Hepatocyte (in vitro differentiated cells): Measurements from ENCODE around the gene TMEM182. TPM values are rescaled to one million over a fixed set of nuclear protein-coding genes. Genes with fewer than 3 reads are reported as not detected.

Experiments
- DNase-seq: peaks from one replicate; pipeline ENCODE4 v3.0.0-alpha.2; 2016; ENCODE audit warnings: low spot score
- H2AFZ ChIP-seq: fragments of 200-600 bp; sonication (generic); 2 replicates; pipeline ENCODE4 v1.6.0; 2016; ENCODE audit warnings: antibody characterized with exemption, mild to moderate bottlenecking
- H3K27ac ChIP-seq: fragments of 200-600 bp; sonication (generic); 2 replicates; pipeline ENCODE4 v1.5.1; 2016; ENCODE audit warnings: mild to moderate bottlenecking
- H3K27me3 ChIP-seq: fragments of 200-600 bp; sonication (generic); 2 replicates; pipeline ENCODE4 v1.6.1; 2016
- H3K36me3 ChIP-seq: fragments of 200-600 bp; sonication (generic); replicated peaks from 2 replicates; pipeline ENCODE4 v1.5.1; 2016; ENCODE audit warnings: low read depth; ENCODE audit not compliant: insufficient read depth
- H3K4me1 ChIP-seq: fragments of 200-600 bp; sonication (generic); 2 replicates; pipeline ENCODE4 v1.5.1; 2016; ENCODE audit warnings: mild to moderate bottlenecking, moderate library complexity; ENCODE audit not compliant: insufficient read depth
- H3K4me2 ChIP-seq: fragments of 200-600 bp; sonication (generic); 2 replicates; pipeline ENCODE4 v1.6.0; 2016
- H3K4me3 ChIP-seq: fragments of 200-600 bp; sonication (generic); 2 replicates; pipeline ENCODE4 v1.5.1; 2016; ENCODE audit warnings: mild to moderate bottlenecking
- H3K79me2 ChIP-seq: fragments of 200-600 bp; sonication (generic); 2 replicates; pipeline ENCODE4 v1.6.0; 2017; ENCODE audit warnings: mild to moderate bottlenecking
- H3K9me2 ChIP-seq: fragments of 200-600 bp; sonication (generic); replicated peaks from 2 replicates; pipeline ENCODE4 v1.6.0; 2017; ENCODE audit warnings: mild to moderate bottlenecking; ENCODE audit not compliant: insufficient read depth
- H3K9me3 ChIP-seq: fragments of 200-600 bp; sonication (generic); 2 replicates; pipeline ENCODE4 v1.5.1; 2016; ENCODE audit warnings: low read depth, mild to moderate bottlenecking
- H4K20me1 ChIP-seq: fragments of 200-600 bp; sonication (generic); 2 replicates; pipeline ENCODE4 v1.6.0; 2016; ENCODE audit warnings: mild to moderate bottlenecking; ENCODE audit not compliant: insufficient read depth, poor library complexity, severe bottlenecking
- EZH2 ChIP-seq: fragments of 200-600 bp; sonication (generic); IDR thresholded peaks from 2 replicates; pipeline ENCODE4 v1.6.1; 2016; ENCODE audit warnings: antibody characterized with exemption, mild to moderate bottlenecking, borderline replicate concordance
- EZH2phosphoT487 ChIP-seq: fragments of 200-600 bp; sonication (generic); IDR thresholded peaks from one replicate; pipeline ENCODE4 v1.6.1; 2018; ENCODE audit warnings: antibody characterized with exemption, mild to moderate bottlenecking, low read depth, moderate library complexity; ENCODE audit not compliant: unreplicated experiment, severe bottlenecking
- WGBS: methylation state at CpG from one replicate; pipeline ENCODE4 v1.1.6; 2016; ENCODE audit warnings: low lambda C conversion rate; ENCODE audit errors: missing lambda C conversion rate; 5-methylcytosine and 5-hydroxymethylcytosine counted together
- polyA plus RNA-seq: library from polyadenylated mRNA; unstranded; fragments of >200 nt; fragmentation: Nextera tagmentation; extraction: Ambion mirVana; gene quantifications from 2 replicates; pipeline ENCODE4 v1.2.1, GENCODE V29; 2016
- total RNA-seq: library from RNA; depleted of rRNA; stranded (reverse); fragments of >200 nt; gene quantifications from 2 replicates; pipeline ENCODE4 v1.2.3, GENCODE V29; 2014
- TF ChIP-seq, protein P1 (sequence below): fragments of 200-600 bp; sonication (generic); IDR thresholded peaks from 2 replicates; pipeline ENCODE4 v1.5.1; 2016; ENCODE audit warnings: antibody characterized with exemption, mild to moderate bottlenecking; ENCODE audit not compliant: poor library complexity

Gene TMEM182
- total and polyA plus RNA-seq, 2 experiments from 2014 or later = 3.3 to 5.1 TPM

DNA sequence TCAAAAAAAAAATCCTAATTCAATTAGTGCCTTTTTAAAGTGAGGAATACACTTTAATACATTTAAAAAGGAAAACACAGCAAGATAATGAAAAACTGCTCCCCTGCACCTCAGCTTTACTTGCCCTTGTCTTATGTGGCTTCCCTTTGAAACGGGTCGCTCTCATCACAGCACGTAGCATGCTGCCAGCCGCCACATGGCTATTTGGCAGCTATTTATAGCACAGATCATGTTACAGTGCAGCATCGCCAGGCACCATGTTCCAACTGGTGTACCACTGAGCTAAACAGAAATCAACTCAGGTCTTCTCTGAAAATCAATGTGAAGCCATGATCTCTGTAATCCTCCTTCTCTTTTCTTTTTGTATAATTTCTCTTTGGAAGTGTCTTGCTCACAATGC is 65.1 kb downstream of the TMEM182 start:
- no peaks in the 10 kb centered on the region for H4K20me1 ChIP-seq
- no peak for TF ChIP-seq EZH2
- TF ChIP-seq EZH2phosphoT487 = no peak
- TF ChIP-seq, protein P1, sequence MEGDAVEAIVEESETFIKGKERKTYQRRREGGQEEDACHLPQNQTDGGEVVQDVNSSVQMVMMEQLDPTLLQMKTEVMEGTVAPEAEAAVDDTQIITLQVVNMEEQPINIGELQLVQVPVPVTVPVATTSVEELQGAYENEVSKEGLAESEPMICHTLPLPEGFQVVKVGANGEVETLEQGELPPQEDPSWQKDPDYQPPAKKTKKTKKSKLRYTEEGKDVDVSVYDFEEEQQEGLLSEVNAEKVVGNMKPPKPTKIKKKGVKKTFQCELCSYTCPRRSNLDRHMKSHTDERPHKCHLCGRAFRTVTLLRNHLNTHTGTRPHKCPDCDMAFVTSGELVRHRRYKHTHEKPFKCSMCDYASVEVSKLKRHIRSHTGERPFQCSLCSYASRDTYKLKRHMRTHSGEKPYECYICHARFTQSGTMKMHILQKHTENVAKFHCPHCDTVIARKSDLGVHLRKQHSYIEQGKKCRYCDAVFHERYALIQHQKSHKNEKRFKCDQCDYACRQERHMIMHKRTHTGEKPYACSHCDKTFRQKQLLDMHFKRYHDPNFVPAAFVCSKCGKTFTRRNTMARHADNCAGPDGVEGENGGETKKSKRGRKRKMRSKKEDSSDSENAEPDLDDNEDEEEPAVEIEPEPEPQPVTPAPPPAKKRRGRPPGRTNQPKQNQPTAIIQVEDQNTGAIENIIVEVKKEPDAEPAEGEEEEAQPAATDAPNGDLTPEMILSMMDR = no peak
- peak overlapping the region; percentile 35 for H2AFZ ChIP-seq
- H3K9me3 ChIP-seq = no peaks in the 10 kb centered on the region
- peak; percentile 46 for DNase-seq
- no peaks in the 10 kb centered on the region for H3K36me3 ChIP-seq
- no peaks in the 10 kb centered on the region for H3K27me3 ChIP-seq
- H3K9me2 ChIP-seq = no peaks in the 10 kb centered on the region
- no peaks in the 10 kb centered on the region for H3K4me1 ChIP-seq
- H3K4me3 ChIP-seq = no peak overlapping the region
- no peaks in the 10 kb centered on the region for H3K79me2 ChIP-seq
- H3K4me2 ChIP-seq = peak overlapping the region; percentile 39
- H3K27ac ChIP-seq = no peak overlapping the region
- WGBS = 34% methylated on average over 5 of the region's 5 CpGs

DNA sequence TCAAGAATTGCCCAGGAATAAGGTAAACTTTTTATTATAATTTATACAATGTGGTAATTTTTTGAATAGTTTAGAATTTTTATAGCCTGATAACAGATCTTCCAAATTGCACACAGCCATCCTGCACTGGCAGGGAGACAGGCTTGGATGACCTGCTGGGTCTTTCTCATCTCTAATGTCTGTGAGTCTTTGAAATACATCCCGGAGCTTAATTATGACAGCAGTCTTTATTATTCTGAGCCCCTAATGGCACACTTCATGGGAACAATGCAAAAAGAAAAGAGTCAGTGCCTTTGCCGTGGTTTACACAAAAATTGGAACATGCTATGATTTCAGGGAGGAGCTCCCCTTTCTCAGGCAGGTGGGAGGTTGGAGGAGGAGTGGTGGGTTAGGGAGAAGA is 71.0 kb downstream of the TMEM182 start:
- no peaks in the 10 kb centered on the region for H3K36me3 ChIP-seq
- no peak overlapping the region for H3K4me3 ChIP-seq
- no peaks in the 10 kb centered on the region for H3K9me3 ChIP-seq
- TF ChIP-seq EZH2 (no peak), EZH2phosphoT487 (no peak)
- TF ChIP-seq, protein P1 = no peak
- H3K4me1 ChIP-seq = no peaks in the 10 kb centered on the region
- DNase-seq = no peak
- H3K27me3 ChIP-seq = no peaks in the 10 kb centered on the region
- H3K79me2 ChIP-seq = no peaks in the 10 kb centered on the region
- H3K4me2 ChIP-seq = no peak overlapping the region
- H3K9me2 ChIP-seq = no peaks in the 10 kb centered on the region
- WGBS = 61% methylated on average over 2 of the region's 2 CpGs
- no peaks in the 10 kb centered on the region for H4K20me1 ChIP-seq
- H2AFZ ChIP-seq = no peak overlapping the region
- no peak overlapping the region for H3K27ac ChIP-seq

DNA sequence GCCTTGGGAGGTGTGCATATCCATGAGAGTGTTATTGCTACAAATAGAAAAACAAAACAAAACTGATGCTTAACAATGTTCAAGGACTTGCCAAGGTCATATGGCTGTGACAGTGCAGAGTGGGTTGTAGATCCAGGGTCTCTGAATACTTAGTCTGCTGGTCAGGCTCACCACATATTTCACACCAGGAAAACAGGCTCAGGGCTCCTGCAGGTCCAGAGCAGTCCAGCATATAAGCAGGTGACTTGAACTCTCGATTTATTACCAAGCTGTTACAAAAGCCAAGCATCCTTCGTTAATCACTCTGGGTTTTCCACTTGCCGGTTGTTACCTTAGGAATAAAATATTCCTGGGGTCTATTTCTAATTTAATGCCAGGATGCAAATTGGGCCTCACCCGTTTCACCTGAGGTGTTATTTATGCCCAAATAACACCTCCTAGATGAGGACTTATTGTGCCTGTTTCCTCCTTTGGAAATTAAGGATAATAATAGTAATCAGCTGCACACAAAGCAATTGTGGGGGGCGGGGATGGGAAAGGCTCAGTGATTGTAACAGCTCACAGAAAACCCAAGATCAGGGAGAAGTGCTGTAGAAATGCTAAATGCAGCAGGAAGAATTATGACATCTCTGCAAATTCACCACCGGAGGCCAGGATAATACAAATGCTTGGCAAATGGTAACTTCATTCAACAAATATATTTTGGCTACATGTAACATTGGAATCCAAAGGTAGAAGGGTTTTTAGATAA is 72.9 kb downstream of the TMEM182 start:
- WGBS = 92% methylated on average over 6 of the region's 6 CpGs

More for the DNA sequence above, 72.9 kb downstream of the TMEM182 start:
- Histone ChIP-seq H3K4me1 (no peaks in the 10 kb centered on the region), H3K27ac (no peak overlapping the region), H3K27me3 (no peaks in the 10 kb centered on the region), H3K9me2 (no peaks in the 10 kb centered on the region), H3K79me2 (no peaks in the 10 kb centered on the region), H3K36me3 (no peaks in the 10 kb centered on the region), H3K4me2 (no peak overlapping the region), H3K9me3 (no peaks in the 10 kb centered on the region), H4K20me1 (no peaks in the 10 kb centered on the region), H3K4me3 (no peak overlapping the region), H2AFZ (no peak overlapping the region)
- no peak for TF ChIP-seq EZH2phosphoT487
- TF ChIP-seq EZH2 = no peak
- TF ChIP-seq, protein P1 = no peak
- DNase-seq = no peak
